Loucy (cell line): ENCODE results near the gene ANKRD23.

Experiments
- H2AFZ ChIP-seq: fragments of 200-600 bp; sonication (generic); 2 replicates; pipeline ENCODE4 v1.6.0; 2016; ENCODE audit warnings: antibody characterized with exemption, mild to moderate bottlenecking, low read length, moderate library complexity
- H3F3A ChIP-seq: fragments of 200-600 bp; 2 replicates; pipeline ENCODE4 v1.6.0; 2016; ENCODE audit warnings: antibody characterized with exemption, low read depth, mild to moderate bottlenecking
- H3K27me3 ChIP-seq: fragments of 200-600 bp; sonication (generic); 2 replicates; pipeline ENCODE4 v1.6.1; 2014; ENCODE audit warnings: low read length, mild to moderate bottlenecking; ENCODE audit not compliant: insufficient read depth, poor library complexity, severe bottlenecking
- H3K36me3 ChIP-seq: fragments of 200-600 bp; sonication (generic); 2 replicates; pipeline ENCODE4 v1.6.1; 2016; ENCODE audit warnings: low read length; ENCODE audit not compliant: insufficient read depth
- H3K4me1 ChIP-seq: fragments of 200-600 bp; sonication (generic); 2 replicates; pipeline ENCODE4 v1.5.1; 2014; ENCODE audit warnings: low read length, mild to moderate bottlenecking; ENCODE audit not compliant: insufficient read depth, poor library complexity, severe bottlenecking
- H3K4me2 ChIP-seq: fragments of 200-600 bp; sonication (generic); 2 replicates; pipeline ENCODE4 v1.6.0; 2014; ENCODE audit warnings: antibody characterized with exemption, low read length, low read depth, mild to moderate bottlenecking; ENCODE audit not compliant: poor library complexity, severe bottlenecking
- H3K4me3 ChIP-seq: fragments of 200-600 bp; sonication (generic); 2 replicates; pipeline ENCODE4 v1.5.1; 2014; ENCODE audit warnings: low read length, mild to moderate bottlenecking, mixed read lengths; ENCODE audit not compliant: poor library complexity, severe bottlenecking
- H3K79me2 ChIP-seq: fragments of 200-600 bp; sonication (generic); 2 replicates; pipeline ENCODE4 v1.6.1; 2014; ENCODE audit warnings: low read length; ENCODE audit not compliant: insufficient read depth
- H3K9ac ChIP-seq: fragments of 200-600 bp; sonication (generic); 2 replicates; pipeline ENCODE4 v1.6.0; 2014; ENCODE audit warnings: mild to moderate bottlenecking, low read depth, low read length, moderate library complexity; ENCODE audit not compliant: poor library complexity, severe bottlenecking
- H3K9me2 ChIP-seq: fragments of 200-600 bp; sonication (generic); replicated peaks from 2 replicates; pipeline ENCODE4 v1.6.1; 2016; ENCODE audit warnings: low read depth, low read length, mixed read lengths
- H3K9me3 ChIP-seq: fragments of 200-600 bp; sonication (generic); 2 replicates; pipeline ENCODE4 v1.6.1; 2014; ENCODE audit warnings: mild to moderate bottlenecking, antibody characterized with exemption, low read length, low read depth; ENCODE audit not compliant: insufficient read depth
- H4K20me1 ChIP-seq: fragments of 200-600 bp; sonication (generic); 2 replicates; pipeline ENCODE4 v1.6.0; 2014; ENCODE audit warnings: antibody characterized with exemption, low read length, mild to moderate bottlenecking; ENCODE audit not compliant: insufficient read depth, poor library complexity, severe bottlenecking
- CTCF ChIP-seq: fragments of 200-600 bp; sonication (generic); conservative IDR thresholded peaks from 2 replicates; pipeline ENCODE4 v1.5.1; 2014; ENCODE audit warnings: mild to moderate bottlenecking, antibody characterized with exemption, low read length
- EZH2phosphoT487 ChIP-seq: fragments of 200-600 bp; IDR thresholded peaks from 2 replicates; pipeline ENCODE4 v1.6.1; 2018; ENCODE audit warnings: antibody characterized with exemption, mild to moderate bottlenecking, moderate library complexity, borderline replicate concordance

The ANKRD23 gene

GRCh38 chr2:96853321-96853720, 9.5 kb upstream of the ANKRD23 start:
- Histone ChIP-seq H3K79me2 (peaks cover 31% of the 10 kb centered on the region), H4K20me1 (peaks cover 7% of the 10 kb centered on the region), H3K27me3 (no peaks in the 10 kb centered on the region), H3K36me3 (peaks cover 25% of the 10 kb centered on the region; the same call in 1 of the 2 replicates), H3K9me2 (no peaks in the 10 kb centered on the region), H3K4me3 (no peak overlapping the region), H3K9me3 (no peaks in the 10 kb centered on the region), H2AFZ (no peak overlapping the region), H3K9ac (no peak overlapping the region), H3F3A (no peaks in the 10 kb centered on the region), H3K4me2 (no peak overlapping the region), H3K4me1 (peaks cover 20% of the 10 kb centered on the region)
- TF ChIP-seq CTCF (no peak), EZH2phosphoT487 (no peak)

GRCh38 chr2:96852667-96853066, 8.8 kb upstream of the ANKRD23 start:
- peaks cover 31% of the 10 kb centered on the region for H3K79me2 ChIP-seq
- TF ChIP-seq EZH2phosphoT487 (no peak), CTCF (no peak)

GRCh38 chr2:96848264-96848663, 4.4 kb upstream of the ANKRD23 start:
- Histone ChIP-seq H4K20me1 (no peaks in the 10 kb centered on the region), H3K9ac (no peak overlapping the region), H3F3A (no peaks in the 10 kb centered on the region), H3K4me2 (no peak overlapping the region), H2AFZ (no peak overlapping the region), H3K9me3 (no peaks in the 10 kb centered on the region), H3K4me3 (no peak overlapping the region), H3K79me2 (no peaks in the 10 kb centered on the region), H3K4me1 (peaks cover 8% of the 10 kb centered on the region), H3K36me3 (peaks cover 31% of the 10 kb centered on the region; the same call in 1 of the 2 replicates), H3K9me2 (no peaks in the 10 kb centered on the region), H3K27me3 (no peaks in the 10 kb centered on the region)
- TF ChIP-seq CTCF (no peak), EZH2phosphoT487 (no peak)

More at GRCh38 chr2:96852667-96853066, 8.8 kb upstream of the ANKRD23 start:
- no peaks in the 10 kb centered on the region for H3K27me3 ChIP-seq
- H3K36me3 ChIP-seq: peaks cover 32% of the 10 kb centered on the region; the same call in 1 of the 2 replicates
- no peaks in the 10 kb centered on the region for H3F3A ChIP-seq
- H3K4me3 ChIP-seq: no peak overlapping the region
- H3K9ac ChIP-seq: no peak overlapping the region
- no peaks in the 10 kb centered on the region for H3K9me3 ChIP-seq
- H4K20me1 ChIP-seq: peaks cover 7% of the 10 kb centered on the region
- no peaks in the 10 kb centered on the region for H3K9me2 ChIP-seq
- H3K4me2 ChIP-seq: no peak overlapping the region
- H3K4me1 ChIP-seq: peaks cover 26% of the 10 kb centered on the region
- no peak overlapping the region for H2AFZ ChIP-seq
